Measurements from ENCODE around the gene TAF3.

DNA sequence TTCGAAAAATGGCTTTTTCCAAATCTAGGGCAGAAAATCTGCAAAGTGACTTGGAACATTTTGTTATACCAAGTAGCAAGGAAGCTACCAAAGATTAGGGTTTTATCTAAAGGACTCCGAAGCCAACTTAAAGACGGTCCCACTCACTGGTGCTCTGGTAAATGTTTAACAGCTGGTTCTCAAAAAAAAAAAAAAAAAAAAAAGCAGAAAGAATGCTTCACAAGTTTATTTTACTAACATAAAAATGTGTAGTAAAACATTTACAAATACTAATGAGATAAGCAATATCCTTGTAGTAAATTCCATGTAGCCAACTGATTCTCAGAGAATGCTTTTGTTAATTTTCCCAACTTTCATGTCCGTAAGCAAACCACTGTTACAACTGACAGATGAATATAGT, 38.4 kb downstream of the TAF3 start:
- TF ChIP-seq CTCF (IDR thresholded peaks at IDR 0.05), result no peak
- TF ChIP-seq EZH2 (IDR thresholded peaks at IDR 0.05; ENCODE audit: borderline replicate concordance, insufficient read depth, low read depth, low read length, poor library complexity, severe bottlenecking), result no peak
